Measurements from ENCODE around the gene LIN7A.

LIN7A gene

DNA sequence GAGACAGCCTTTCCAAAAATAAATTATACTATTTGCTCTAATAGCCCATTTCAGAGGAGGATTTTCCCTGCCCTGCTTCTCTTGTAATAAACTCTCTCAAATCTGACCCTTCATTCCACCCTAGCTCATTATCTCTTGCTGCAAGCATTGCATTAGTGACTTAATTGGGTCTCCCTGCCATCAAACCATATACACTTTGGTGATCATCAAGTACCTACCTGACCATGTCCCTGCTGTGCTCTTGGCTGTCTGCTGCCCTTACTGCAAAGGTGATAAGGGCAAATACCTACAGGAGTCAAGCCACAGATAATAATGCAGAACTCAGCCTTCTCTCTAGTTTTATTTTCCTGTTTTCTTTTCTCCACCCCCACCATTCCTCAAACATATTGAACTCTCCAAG is 88.4 kb downstream of the LIN7A start:
- Histone ChIP-seq H3K9me3 (no peaks in the 10 kb centered on the region), H3K36me3 (peaks cover 37% of the 10 kb centered on the region), H3K4me1 (ENCODE audit: control insufficient read depth in 1 of 2, insufficient read depth in 1 of 2, low read depth in 1 of 2, low read length in 1 of 2) (peaks cover 0 to 5% of the 10 kb centered on the region in 2 experiments), H3K27ac (no peak overlapping the region), H3K4me3 (ENCODE audit: low read depth in 1 of 2, low read length in 1 of 2) (no peak overlapping the region), H3K27me3 (no peaks in the 10 kb centered on the region)
- TF ChIP-seq, protein P1, sequence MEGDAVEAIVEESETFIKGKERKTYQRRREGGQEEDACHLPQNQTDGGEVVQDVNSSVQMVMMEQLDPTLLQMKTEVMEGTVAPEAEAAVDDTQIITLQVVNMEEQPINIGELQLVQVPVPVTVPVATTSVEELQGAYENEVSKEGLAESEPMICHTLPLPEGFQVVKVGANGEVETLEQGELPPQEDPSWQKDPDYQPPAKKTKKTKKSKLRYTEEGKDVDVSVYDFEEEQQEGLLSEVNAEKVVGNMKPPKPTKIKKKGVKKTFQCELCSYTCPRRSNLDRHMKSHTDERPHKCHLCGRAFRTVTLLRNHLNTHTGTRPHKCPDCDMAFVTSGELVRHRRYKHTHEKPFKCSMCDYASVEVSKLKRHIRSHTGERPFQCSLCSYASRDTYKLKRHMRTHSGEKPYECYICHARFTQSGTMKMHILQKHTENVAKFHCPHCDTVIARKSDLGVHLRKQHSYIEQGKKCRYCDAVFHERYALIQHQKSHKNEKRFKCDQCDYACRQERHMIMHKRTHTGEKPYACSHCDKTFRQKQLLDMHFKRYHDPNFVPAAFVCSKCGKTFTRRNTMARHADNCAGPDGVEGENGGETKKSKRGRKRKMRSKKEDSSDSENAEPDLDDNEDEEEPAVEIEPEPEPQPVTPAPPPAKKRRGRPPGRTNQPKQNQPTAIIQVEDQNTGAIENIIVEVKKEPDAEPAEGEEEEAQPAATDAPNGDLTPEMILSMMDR (IDR thresholded peaks at IDR 0.05) = no peak

DNA sequence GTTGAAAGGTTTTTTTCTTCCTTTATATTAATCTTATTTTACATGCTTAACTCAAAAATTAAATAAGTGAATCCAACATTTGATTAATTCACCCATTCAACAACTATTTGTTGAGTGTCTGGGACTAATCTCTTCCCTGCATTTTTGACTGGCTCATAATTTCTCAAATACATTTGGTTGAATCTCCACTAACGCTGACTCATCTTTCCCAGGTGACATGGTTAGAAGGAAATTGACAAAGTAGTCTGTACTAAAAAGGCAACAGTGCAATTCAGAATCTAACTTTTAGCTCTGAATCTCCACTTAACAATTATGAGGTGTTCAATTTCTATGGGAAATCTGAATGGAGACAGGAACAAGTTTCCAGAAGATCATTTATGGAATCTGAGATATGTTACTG is 88.9 kb downstream of the LIN7A start:
- TF ChIP-seq, protein P1 (IDR thresholded peaks at IDR 0.05) = no peak
- no peaks in the 10 kb centered on the region for H3K27me3 ChIP-seq
- no peak overlapping the region for H3K4me3 ChIP-seq (ENCODE audit: low read depth in 1 of 2, low read length in 1 of 2)
- no peak overlapping the region for H3K27ac ChIP-seq
- peaks cover 42% of the 10 kb centered on the region for H3K36me3 ChIP-seq
- peaks cover 0 to 5% of the 10 kb centered on the region in 2 experiments for H3K4me1 ChIP-seq (ENCODE audit: control insufficient read depth in 1 of 2, insufficient read depth in 1 of 2, low read depth in 1 of 2, low read length in 1 of 2)
- no peaks in the 10 kb centered on the region for H3K9me3 ChIP-seq

DNA sequence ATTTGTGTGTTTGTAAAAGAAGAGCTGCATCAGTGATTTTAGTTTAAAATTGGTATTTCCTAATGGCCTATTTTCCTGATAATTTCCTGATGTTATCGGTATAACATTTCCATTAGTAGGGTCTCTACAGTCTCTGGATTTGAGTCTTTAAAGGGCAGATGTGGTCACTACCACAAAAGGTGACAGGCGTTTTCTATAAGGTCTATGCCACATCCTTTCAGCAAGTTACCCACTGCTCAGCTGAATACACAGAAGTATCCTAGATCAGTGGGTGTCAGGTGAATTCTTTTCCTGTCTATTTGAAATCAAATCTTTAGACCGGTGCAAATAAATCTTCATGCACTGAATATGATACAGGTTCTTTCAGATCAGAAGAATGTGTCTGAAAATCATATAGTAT is 90.2 kb downstream of the LIN7A start:
- H3K27ac ChIP-seq = no peak overlapping the region
- peaks cover 48% of the 10 kb centered on the region for H3K36me3 ChIP-seq
- TF ChIP-seq, protein P1 (IDR thresholded peaks at IDR 0.05) = no peak
- no peak overlapping the region for H3K4me3 ChIP-seq (ENCODE audit: low read depth in 1 of 2, low read length in 1 of 2)
- peaks cover 0 to 5% of the 10 kb centered on the region in 2 experiments for H3K4me1 ChIP-seq (ENCODE audit: control insufficient read depth in 1 of 2, insufficient read depth in 1 of 2, low read depth in 1 of 2, low read length in 1 of 2)
- H3K27me3 ChIP-seq = no peaks in the 10 kb centered on the region
- no peaks in the 10 kb centered on the region for H3K9me3 ChIP-seq

DNA sequence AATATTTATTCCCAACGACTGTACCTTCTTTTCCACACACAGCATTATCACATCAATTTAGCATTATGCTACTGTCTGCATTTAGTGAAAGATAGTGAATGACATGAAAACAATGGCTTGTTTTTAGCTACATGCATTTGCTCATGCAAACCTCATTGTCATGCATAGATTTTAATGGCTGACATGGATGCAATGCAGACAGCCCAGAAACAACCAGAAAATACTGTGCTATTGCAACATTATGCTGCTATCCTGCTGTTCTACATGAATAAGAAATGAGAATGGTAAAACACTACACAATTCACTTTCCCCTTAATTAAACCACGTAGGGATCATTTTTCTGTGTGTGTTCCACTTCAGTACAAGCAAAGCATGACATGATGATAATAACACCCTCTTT is 90.8 kb downstream of the LIN7A start:
- no peak overlapping the region for H3K4me3 ChIP-seq (ENCODE audit: low read depth in 1 of 2, low read length in 1 of 2)
- H3K36me3 ChIP-seq = peaks cover 52% of the 10 kb centered on the region
- peaks cover 0 to 5% of the 10 kb centered on the region in 2 experiments for H3K4me1 ChIP-seq (ENCODE audit: control insufficient read depth in 1 of 2, insufficient read depth in 1 of 2, low read depth in 1 of 2, low read length in 1 of 2)
- H3K27ac ChIP-seq = no peak overlapping the region
- no peaks in the 10 kb centered on the region for H3K27me3 ChIP-seq
- H3K9me3 ChIP-seq = no peaks in the 10 kb centered on the region
- TF ChIP-seq, protein P1 (IDR thresholded peaks at IDR 0.05) = no peak

DNA sequence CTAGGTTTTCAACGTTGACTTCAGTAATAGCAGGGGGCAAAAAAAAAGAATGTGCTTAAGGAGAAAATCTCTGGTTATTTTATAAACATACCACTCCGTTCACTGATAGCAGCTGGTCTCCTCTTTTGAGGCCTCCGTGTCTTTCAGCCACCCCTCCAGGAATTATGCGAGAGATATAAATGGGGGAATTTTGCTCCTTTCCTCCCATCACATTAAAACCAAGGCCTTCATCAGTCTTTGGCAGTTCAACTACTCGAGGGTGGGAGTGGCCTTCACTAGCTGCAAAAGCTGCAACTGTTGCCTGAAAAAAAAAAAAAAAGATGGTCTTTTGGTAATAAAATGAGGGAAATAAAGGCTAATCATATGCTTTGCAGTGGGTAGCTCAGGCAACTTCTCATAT is 92.1 kb downstream of the LIN7A start:
- H3K27ac ChIP-seq = no peak overlapping the region
- peaks cover 0 to 5% of the 10 kb centered on the region in 2 experiments for H3K4me1 ChIP-seq (ENCODE audit: control insufficient read depth in 1 of 2, insufficient read depth in 1 of 2, low read depth in 1 of 2, low read length in 1 of 2)
- H3K27me3 ChIP-seq = no peaks in the 10 kb centered on the region
- H3K9me3 ChIP-seq = no peaks in the 10 kb centered on the region
- H3K4me3 ChIP-seq (ENCODE audit: low read depth in 1 of 2, low read length in 1 of 2) = no peak overlapping the region
- H3K36me3 ChIP-seq = peaks cover 57% of the 10 kb centered on the region
- TF ChIP-seq, protein P1 (IDR thresholded peaks at IDR 0.05) = no peak

DNA sequence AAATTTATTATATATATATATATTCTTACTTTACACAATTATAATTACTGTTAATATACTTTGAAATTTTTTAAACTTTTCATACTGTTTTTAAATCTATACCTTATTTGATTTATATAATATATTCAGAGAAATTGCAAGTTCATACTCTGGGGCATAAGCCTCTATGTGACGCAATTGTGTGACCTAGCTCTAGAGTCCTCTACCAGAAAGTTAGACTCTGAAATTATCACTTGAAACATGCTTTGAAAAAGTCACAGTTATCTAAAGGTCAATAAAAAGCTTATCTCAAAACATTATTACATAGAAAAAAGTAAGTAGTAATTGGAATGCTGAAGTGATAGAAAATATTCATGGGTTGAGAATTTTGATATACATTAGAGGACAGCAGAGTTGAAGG is 93.8 kb downstream of the LIN7A start:
- Histone ChIP-seq H3K4me3 (ENCODE audit: low read depth in 1 of 2, low read length in 1 of 2) (no peak overlapping the region), H3K27me3 (no peaks in the 10 kb centered on the region), H3K36me3 (peaks cover 60% of the 10 kb centered on the region), H3K27ac (no peak overlapping the region), H3K9me3 (no peaks in the 10 kb centered on the region), H3K4me1 (ENCODE audit: control insufficient read depth in 1 of 2, insufficient read depth in 1 of 2, low read depth in 1 of 2, low read length in 1 of 2) (peaks cover 0 to 1% of the 10 kb centered on the region in 2 experiments)
- TF ChIP-seq, protein P1 (IDR thresholded peaks at IDR 0.05) = no peak
